ENCODE results near the gene PLA2G4D.

- TF ChIP-seq CTCF (IDR thresholded peaks at IDR 0.05; ENCODE audit: low read length) (no peak), EZH2 (IDR thresholded peaks at IDR 0.05; ENCODE audit: borderline replicate concordance, low read length) (no peak)
Measured at GRCh38 chr15:42128476-42128875, 34.1 kb upstream of the PLA2G4D start.
